Activated T-cell treated with anti-CD3 and anti-CD28 coated beads for 4 hours (primary cell): Measurements from ENCODE around the gene RNF38.
A peak's percentile ranks its signal among the peaks of the same experiment; 100 is the strongest.
"Not testable (repeated sequence)": the region's sequence is repeated elsewhere in the genome, so short reads cannot be mapped to it uniquely, and the experiment has no call there.

Experiments
- DNase-seq: peaks from one replicate; pipeline ENCODE4 v3.0.0-alpha.2; 2020

RNF38 gene

GRCh38 chr9:36399980-36400331 lies at the start of gene RNF38:
Gene RNF38, minus strand, starts transcription at chr9:36400269. Its CDS starts 161 bp downstream, at chr9:36400108.
- peak; percentile 30 for DNase-seq

DNA sequence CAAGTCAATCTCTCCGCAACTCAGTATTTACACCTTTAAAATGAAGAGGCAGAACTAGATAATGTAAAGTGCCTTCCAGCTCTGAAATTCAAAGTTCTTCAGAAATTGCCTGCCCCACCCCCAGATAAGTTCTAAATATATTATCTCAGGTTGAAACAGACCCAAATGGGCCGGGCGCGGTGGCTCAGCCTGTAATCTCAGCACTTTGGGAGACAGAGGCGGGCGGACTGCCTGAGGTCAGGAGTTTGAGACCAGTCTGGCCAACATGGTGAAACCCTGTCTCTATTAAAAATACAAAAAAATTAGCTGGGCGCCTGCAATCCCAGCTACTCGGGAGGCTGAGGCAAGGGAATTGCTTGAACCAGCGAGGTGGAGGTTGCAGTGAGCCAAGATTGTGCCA lies 48.5 kb upstream of the RNF38 start:
- DNase-seq: not testable (repeated sequence)

DNA sequence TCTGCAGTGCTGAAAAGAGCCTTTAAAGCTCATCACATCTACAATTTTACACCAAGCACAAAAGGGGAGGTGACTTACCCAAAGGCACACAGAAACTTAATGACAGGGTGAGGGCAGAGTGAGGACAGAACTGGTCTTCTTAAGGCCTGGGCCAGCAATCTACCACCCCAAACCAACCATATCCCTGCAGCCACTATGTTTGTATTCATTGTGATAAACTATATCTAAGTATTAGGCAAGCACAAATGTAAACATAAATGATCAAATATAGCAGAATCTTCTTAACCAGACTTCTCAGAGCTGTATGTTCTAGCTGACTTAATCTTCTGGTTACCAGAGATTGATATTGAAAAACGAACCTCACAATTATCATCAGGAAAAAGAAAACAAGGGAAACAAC lies 47.9 kb upstream of the RNF38 start:
- no peak for DNase-seq

- not testable (repeated sequence) for DNase-seq
These were observed 46.6 kb upstream of the RNF38 start for GRCh38 chr9:36446678-36447077.

GRCh38 chr9:36445800-36446361 lies 45.8 kb upstream of the RNF38 start:
- no peak for DNase-seq

DNA sequence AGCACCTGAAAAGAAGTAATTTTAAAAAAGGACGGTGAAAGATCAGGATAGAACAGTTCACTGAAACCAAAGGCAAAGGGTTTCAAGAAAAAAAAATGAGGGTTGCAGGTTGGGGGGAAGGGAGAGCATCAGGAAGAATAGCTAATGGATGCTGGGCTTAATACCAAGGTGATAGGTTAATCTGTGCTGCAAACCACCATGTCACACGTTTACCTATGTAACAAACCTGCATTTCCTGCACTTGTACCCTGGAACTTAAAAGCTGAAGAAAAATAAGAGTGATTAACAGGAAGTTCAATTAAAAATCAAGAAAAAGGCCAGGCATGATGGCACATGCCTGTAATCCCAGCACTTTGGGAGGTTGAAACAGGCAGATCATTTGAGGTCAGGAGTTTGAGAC lies 44.1 kb upstream of the RNF38 start:
- DNase-seq: no peak

DNA sequence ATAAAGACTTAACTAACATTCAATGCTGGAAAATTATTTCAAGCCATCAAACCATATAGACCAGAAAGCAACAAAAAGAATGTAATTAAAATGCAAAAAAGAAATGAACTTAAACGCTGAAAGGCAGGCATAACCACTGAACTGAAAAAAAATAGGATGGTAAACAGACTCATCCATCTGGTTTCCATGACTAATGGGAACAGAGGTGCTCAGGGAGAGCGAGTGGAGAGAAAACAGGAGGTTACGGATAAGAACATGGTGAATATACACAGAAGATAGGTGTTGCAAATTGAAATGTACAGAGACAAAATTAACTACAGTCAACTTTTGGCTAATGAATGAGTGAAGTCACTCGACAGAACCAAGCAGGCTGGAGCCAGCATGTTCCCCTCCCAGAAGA lies 43.5 kb upstream of the RNF38 start:
- DNase-seq: no peak

GRCh38 chr9:36442710-36443109 lies 42.6 kb upstream of the RNF38 start:
- DNase-seq: no peak

GRCh38 chr9:36441966-36442365 lies 41.9 kb upstream of the RNF38 start:
- no peak for DNase-seq

DNA sequence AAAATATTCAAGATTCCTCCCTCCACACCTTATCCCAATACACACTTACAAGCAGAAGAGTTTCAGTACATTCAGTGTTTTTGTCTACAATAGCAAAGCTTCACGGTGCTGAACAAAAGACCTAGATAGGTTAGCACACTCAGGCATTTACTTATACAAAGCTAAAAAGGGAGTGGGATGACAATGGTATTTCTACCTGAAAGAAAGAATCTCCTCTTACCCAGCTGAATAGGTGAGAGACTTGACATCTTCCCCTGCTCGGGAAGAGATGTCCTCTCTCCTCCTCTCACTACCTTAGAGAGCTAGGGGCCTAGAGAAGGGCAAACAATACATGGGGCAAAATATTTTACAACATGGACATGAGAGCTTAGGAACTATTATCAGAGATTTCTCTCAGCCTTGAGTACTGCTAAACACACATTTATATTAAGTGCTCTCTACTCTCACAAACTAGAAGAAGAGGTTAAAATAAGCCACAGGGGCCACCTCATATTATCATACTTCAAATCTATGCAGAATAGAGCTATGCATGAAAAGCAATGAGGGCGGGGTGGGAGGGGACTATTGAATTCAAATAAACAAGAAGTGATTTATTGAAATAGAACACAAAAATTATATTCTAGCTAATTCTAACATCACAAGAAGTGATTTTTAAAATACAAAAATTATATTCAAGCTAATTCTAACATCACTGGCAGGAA lies 38.6 kb upstream of the RNF38 start:
- DNase-seq: no peak

DNA sequence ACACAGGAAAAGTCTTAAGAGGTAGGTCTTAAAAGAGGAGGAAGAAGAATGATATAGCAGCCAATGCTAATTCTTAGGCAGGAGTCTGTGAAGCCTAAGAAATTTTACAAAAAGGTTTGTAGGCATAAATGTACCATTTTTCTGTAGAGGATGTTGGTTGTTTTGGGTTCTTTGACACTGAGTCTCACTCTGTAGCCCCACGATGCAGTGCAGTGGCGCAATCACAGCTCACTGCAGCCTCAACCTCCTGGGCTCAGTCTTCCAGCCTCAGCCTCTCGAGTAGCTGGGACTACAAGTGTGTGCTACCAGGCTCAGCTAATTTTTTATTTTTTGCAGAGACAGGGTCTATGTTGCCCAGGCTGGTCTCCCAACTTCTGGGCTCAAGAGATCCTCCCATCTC lies 37.7 kb upstream of the RNF38 start:
- DNase-seq: no peak

DNA sequence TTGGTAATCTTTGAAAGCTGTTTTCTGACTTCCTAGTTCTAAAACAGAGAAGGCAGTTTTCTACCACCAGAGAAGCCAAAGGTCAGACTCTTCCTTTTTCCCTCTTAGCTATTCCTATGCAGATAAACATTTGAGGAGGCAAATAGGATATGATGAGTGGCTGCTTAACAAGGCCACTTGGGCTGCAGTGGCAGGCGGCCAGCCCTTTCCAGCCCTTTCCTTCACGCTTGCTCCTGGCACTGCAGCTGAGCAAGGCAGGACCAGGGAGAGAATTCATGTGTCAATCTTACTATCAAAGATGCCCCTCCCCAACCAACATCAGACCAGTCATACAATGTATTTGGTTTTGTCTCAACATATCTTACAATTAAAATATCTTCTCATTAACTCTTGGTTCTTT lies 36.8 kb upstream of the RNF38 start:
- no peak for DNase-seq

- DNase-seq: no peak
These were observed 33.3 kb upstream of the RNF38 start for GRCh38 chr9:36433386-36433785.

GRCh38 chr9:36431078-36431477 lies 31.0 kb upstream of the RNF38 start:
- DNase-seq: no peak

- no peak for DNase-seq
These were observed 26.9 kb upstream of the RNF38 start for GRCh38 chr9:36426945-36427344.

DNA sequence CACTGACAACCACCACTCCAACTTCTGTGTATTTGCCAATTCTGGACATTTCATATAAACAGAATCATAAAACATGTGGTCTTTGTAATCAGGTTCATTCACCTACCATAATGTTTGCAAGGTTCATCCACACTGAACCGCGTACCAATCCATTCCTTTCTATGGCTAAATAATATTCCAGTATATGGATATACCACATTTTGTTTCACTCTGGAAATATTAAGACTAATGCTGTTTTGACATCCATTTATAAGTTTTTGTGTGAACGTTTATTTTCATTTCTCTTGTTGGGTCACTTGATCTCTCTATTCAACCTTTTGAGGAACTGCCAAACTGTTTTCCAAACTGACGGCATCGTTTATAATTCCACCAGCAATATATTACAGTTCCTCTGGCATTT lies 26.3 kb upstream of the RNF38 start:
- DNase-seq: no peak

DNA sequence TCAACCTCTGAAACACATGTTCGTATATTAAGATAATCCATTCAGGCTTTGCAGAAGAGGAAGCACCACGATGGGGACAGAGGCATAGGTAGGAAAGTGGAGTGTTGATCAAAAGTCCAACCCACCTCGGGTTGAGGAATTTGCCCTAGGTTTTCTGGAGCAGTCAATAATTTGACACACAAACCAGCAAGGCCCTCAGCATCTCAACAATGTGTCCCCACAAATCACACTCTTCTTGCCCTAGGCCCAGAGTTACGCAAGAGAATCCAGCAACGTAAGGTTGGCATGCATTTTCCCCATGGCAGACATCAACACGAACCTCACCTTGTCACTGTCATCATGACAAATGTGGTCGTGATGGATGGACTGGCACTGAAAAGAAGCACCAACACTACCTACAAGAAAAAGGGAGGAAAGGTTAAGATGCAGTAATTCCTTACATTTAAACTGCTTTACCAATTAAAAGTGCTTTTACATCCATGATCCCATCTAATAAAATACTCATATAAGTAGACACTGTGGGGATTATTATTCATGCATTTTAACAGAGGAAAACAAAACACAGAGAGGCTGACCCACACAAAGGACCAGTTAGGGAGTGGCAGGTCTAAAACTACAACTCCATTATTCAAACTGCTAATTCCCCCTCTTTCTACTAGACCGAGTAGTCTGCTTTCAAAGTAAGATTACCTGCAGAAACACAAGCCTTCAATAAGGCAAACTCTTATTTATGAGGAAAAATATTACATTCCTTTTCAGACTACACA lies 24.4 kb upstream of the RNF38 start:
- DNase-seq: no peak

- DNase-seq: no peak
These were observed 23.1 kb upstream of the RNF38 start for GRCh38 chr9:36423206-36423605.

DNA sequence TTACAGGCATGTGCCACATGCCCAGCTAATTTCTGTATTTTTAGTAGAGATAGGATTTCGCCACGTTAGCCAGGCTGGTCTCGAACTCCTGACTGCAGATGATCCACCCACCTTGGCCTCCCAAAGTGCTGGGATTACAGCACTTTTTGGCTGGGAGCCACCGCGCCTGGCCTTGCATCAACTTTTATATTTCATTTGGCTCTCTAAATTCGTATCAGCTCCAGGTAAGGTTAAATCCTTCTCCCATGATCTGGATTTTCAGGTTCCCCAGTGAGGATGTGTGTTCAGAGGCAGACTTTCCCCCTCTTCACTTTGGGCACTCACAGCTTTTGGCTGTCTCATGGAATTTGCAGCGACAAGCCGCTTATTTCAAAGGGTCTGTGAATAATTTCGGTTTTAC lies 16.8 kb upstream of the RNF38 start:
- DNase-seq: no peak

DNA sequence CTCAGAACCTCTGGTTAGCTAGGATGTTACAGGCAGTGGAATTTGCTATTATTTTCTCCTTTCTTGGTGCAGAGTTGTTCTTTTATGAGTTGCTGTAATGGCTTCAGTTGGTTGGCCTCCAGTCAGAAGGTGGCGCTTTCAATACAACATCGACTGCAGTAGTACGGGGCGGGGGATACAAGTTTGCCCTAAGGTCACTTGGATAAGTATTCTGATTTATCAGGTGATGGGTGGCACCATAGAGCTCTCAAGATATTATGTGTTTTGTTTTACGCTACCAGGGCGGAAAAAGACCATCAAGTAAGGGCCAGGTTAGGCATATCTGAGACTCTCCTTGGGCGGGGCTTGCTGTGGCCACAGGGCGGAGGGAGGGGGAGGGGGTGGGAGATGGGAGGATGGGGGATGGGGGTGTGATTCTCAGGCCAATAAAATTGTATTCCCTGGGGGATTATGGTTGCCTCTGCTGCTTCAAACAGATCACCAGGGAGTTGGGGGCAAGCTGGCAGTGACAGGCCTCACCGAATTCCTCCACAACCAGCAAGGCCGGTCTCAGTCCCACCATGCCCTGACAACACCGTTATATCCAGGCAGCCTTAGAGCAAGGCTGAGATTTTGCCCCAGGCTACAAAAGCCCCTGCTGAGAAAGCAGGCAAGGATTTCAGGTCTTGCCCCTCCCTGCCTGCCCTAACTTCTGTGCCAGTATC lies 15.9 kb upstream of the RNF38 start:
- no peak for DNase-seq

- not testable (repeated sequence) for DNase-seq
These were observed 11.3 kb upstream of the RNF38 start for GRCh38 chr9:36411410-36411809.

DNA sequence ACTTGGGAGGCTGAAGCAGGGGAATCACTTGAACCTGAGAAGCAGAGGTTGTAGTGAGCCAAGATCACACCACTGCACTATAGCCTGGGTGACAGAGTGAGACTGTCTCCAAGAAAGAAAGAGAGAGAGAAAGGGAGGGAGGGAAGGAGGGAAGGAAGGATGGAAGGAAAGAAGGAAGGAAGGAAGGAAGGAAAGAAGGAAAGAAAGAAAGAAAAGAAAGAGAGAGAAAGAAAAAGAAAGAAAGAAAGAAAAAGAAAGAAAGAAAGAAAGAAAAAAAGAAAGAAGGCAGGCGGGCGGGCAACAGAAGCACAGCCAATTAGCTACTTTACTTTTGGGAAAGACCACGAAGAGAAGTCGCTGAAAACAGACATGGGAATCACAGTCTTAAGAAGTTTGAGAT lies 9.0 kb upstream of the RNF38 start:
- not testable (repeated sequence) for DNase-seq

- DNase-seq: peak; percentile 53
These were observed 7.2 kb upstream of the RNF38 start for GRCh38 chr9:36407122-36407723.
